ENCODE data around the gene SYNDIG1L. TPM values are rescaled to one million over a fixed set of nuclear protein-coding genes. Genes with fewer than 3 reads are reported as not detected.

Gene SYNDIG1L
- total and polyA plus RNA-seq, 2 donors (not counting 3 experiments of a cell fraction or from before 2014, with no cell fraction given) = not detected

- dilution Hi-C loops (cut with MboI; ENCODE audit: extremely low pct_ligation_motif_present, low sequenced_read_pairs) = no loop called here
- H3K27me3 ChIP-seq (ENCODE audit: control insufficient read depth in 2 of 2, insufficient read depth in 2 of 2, low read length in 2 of 2) = peaks cover 6 to 18% of the 10 kb centered on the region in 2 experiments
- BruUV-seq (replicated peaks) = no TSS peak
- H2AFZ ChIP-seq (ENCODE audit: low read depth, low read length) = no peak overlapping the region
- no peak overlapping the region for H3K27ac ChIP-seq (ENCODE audit: insufficient read depth, low read depth, low read length)
- CTCF ChIA-PET = no interaction called here
- no peak overlapping the region for H3K9ac ChIP-seq (replicated peaks; ENCODE audit: extremely low read depth, insufficient read depth, low read length)
- no peaks in the 10 kb centered on the region for H4K20me1 ChIP-seq (replicated peaks; ENCODE audit: control insufficient read depth, extremely low read depth, insufficient read depth, low read length)
- intact Hi-C loops (cut with micrococcal nuclease) = no loop called here
- DNase-seq (ENCODE audit: low read depth, low spot score) = no peak
- no peaks in the 10 kb centered on the region for H3K36me3 ChIP-seq (ENCODE audit: control insufficient read depth in 2 of 2, extremely low read depth in 1 of 2, insufficient read depth in 2 of 2, low read length in 2 of 2)
- no peak overlapping the region for H3K4me2 ChIP-seq (ENCODE audit: insufficient read depth, low read length)
- no peaks in the 10 kb centered on the region for H3K4me1 ChIP-seq (ENCODE audit: control insufficient read depth, extremely low read depth, insufficient read depth, low read length)
- no peak for FAIRE-seq
- TF ChIP-seq FOS (IDR thresholded peaks at IDR 0.05; ENCODE audit: borderline replicate concordance, insufficient read depth, low read length) = no peak
- no peak for TF ChIP-seq POLR2A (IDR thresholded peaks at IDR 0.05; ENCODE audit: low read depth, low read length)
- TF ChIP-seq MYC (IDR thresholded peaks at IDR 0.05; ENCODE audit: low read depth, low read length) = no peak
- no peak for TF ChIP-seq MAX (IDR thresholded peaks at IDR 0.05; ENCODE audit: insufficient read depth, insufficient read length)
- TF ChIP-seq CTCF (IDR thresholded peaks at IDR 0.05; ENCODE audit: extremely low read depth in 1 of 2, insufficient read depth in 1 of 2, low read depth in 1 of 2, low read length in 2 of 2) = no peak
- no peak for TF ChIP-seq JUN (IDR thresholded peaks at IDR 0.05; ENCODE audit: borderline replicate concordance, insufficient read depth, insufficient read length, low read depth)
- no peak for TF ChIP-seq GATA2 (IDR thresholded peaks at IDR 0.05; ENCODE audit: insufficient read depth, insufficient read length, low read depth, low read length)
- no peak for TF ChIP-seq POLR2AphosphoS5 (IDR thresholded peaks at IDR 0.05; ENCODE audit: insufficient read depth, low read depth, low read length)
- TF ChIP-seq EZH2 (IDR thresholded peaks at IDR 0.05; ENCODE audit: borderline replicate concordance, low read depth, low read length, severe bottlenecking) = no peak
- H3K4me3 ChIP-seq (replicated peaks in 1 of 3; ENCODE audit: insufficient read depth in 1 of 3, low read depth in 1 of 3, low read length in 3 of 3) = no peak overlapping the region
- H3K9me1 ChIP-seq (replicated peaks; ENCODE audit: control insufficient read depth, extremely low read depth, insufficient read depth, low read length) = no peaks in the 10 kb centered on the region
- no peaks in the 10 kb centered on the region for H3K79me2 ChIP-seq (ENCODE audit: control insufficient read depth, insufficient read depth, low read length)
- POLR2A ChIA-PET = no interaction called here
- no peaks in the 10 kb centered on the region for H3K9me3 ChIP-seq (replicated peaks; ENCODE audit: control insufficient read depth, insufficient read depth, low read length)
Measured at GRCh38 chr14:74429991-74430390, 4.0 kb upstream of the SYNDIG1L start.
